Ishikawa (cell line): Measurements from ENCODE around the gene DMPK.

ENCODE experiments used
- CEBPB ChIP-seq: IDR thresholded peaks from 2 replicates; pipeline ENCODE4 v1.6.1; 2012
- EP300 ChIP-seq: IDR thresholded peaks from 2 replicates; pipeline ENCODE4 v1.6.1; 2012; ENCODE audit warnings: borderline replicate concordance
- MAX ChIP-seq: IDR thresholded peaks from 2 replicates; pipeline ENCODE4 v1.6.1; 2012
- NFIC ChIP-seq: IDR thresholded peaks from 2 replicates; pipeline ENCODE4 v1.6.1; 2012
- RAD21 ChIP-seq: IDR thresholded peaks from 2 replicates; pipeline ENCODE4 v1.6.1; 2012; ENCODE audit warnings: low read depth
- REST ChIP-seq: IDR thresholded peaks from 2 replicates; pipeline ENCODE4 v1.6.1; 2012; ENCODE audit warnings: low read depth, mild to moderate bottlenecking
- TAF1 ChIP-seq: IDR thresholded peaks from 2 replicates; pipeline ENCODE4 v1.6.1; 2012; ENCODE audit warnings: low read depth, mild to moderate bottlenecking
- TCF12 ChIP-seq: IDR thresholded peaks from 2 replicates; pipeline ENCODE4 v1.6.1; 2012; ENCODE audit warnings: low read depth
- TEAD4 ChIP-seq: IDR thresholded peaks from 2 replicates; pipeline ENCODE4 v1.6.1; 2012
- YY1 ChIP-seq: IDR thresholded peaks from 2 replicates; pipeline ENCODE4 v1.6.1; 2012; ENCODE audit warnings: low read depth

- TF ChIP-seq YY1 (no peak), REST (no peak), TEAD4 (no peak), EP300 (no peak), CEBPB (no peak), RAD21 (no peak), NFIC (no peak), TAF1 (no peak), TCF12 (no peak), MAX (no peak)
Observed at GRCh38 chr19:45766296-45766868, 15.9 kb downstream of the DMPK start.
